GM18498 (cell line): ENCODE results near the gene KRT222.

Source experiments
- ATAC-seq: cut with Tn5 transposase; IDR thresholded peaks from one replicate; pipeline ENCODE4 v1.9.1; 2021; ENCODE audit warnings: mild to moderate bottlenecking, moderate library complexity; ENCODE audit not compliant: unreplicated experiment

KRT222 gene

DNA sequence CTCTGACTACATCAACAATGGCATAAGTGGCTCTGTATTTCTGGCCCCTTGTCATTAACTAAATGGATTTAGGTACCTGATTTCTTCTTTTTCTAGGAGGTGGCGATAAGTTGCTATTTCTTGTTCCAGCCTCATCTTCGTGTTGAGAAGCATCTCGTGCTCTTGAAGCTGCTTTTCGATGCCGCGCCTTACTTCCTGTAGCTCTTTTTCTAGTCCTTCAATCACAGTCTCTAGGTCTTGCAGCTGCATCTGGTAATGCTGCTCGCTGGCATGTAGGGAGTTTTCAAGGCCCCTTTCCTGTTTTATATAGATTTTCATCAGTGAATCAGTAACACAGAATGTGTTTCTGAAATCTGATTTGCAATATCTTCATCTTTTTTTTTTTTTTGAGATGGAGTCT is 5.1 kb downstream of the KRT222 start:
- ATAC-seq = no peak

DNA sequence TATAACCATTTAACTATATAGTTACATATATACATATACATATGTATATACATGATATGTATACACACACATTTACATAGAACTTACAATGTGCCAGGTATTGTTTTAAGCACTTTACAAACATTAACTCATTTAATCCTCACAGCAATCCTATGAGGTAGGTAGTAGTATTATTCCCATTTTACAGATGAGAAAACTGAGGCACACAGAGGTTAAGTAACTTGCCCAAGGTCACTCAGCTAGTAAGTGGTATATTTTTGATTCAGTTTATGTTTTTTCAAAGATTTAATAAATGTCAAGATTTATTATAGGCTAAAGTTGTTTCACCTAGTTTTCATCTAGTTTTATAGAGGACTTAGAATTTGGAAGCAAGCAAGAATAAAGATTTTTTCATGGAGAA is 6.6 kb downstream of the KRT222 start:
- ATAC-seq = no peak

- no peak for ATAC-seq
These were observed 13.0 kb downstream of the KRT222 start for GRCh38 chr17:40651939-40652338.

DNA sequence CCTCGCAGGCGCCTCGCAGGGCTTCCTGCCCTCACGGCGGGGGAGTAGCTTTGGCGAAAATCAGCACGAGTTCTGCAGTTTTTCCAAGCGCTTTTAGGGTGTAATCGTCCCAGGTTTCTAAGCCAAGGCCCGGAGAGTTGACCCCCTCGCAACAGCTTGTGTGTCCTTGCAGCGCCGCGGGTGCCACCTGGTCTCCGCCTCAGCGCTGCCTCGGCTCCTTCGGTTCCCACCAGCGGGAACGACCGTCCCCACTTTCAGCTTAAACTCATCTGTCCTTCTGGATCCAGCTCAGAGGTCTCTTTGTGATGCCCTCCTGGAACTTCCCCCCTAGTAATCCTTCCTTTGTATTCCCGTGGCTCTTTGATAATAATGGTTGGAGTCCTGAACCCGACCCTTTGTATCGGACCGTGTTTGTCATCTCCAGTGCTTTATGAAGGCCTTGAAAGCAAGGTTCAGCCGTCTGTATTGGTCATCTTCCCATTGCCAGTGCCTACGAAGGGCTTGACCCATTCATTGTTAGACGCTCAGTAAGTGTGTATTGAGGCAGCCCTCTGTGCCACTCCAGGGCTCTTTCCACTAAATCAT is 16.5 kb downstream of the KRT222 start:
- peak; percentile 27 for ATAC-seq

DNA sequence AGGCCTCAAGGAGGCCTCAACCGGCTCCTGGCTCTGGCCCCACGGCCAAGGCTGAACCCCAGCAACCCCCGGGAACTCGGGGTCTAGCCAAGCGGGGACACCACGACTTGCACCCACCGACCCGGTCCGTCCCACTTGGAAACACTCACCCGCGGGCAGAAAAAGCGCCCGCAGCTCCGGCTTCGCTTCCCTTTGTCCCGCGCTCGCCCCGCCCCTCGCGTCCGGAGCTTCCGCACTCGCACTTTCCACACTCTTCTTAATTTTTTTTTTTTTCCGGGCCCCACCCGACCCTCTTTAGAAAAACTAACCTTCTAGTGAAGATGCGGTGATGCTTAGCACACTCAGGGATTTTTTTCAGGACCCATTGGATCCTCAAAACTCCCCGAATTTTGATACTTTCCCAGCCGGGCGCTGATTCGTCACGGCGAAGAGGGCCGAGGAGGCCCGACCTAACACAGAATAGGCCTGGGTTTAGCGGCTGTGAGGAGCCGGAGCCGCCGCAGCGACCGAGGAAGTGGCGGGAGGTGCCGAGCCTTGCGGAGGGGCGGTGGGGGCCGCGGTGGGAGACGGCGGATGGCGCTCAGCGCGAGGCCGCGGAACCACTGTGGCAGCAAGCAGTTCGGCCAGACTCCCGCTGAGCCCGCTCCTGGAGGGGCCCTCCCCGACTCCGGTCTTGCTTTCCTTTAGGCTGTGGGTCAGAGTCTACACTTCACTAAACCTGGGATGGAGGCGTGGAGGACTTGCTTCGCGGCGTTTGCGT is 17.2 kb downstream of the KRT222 start, which contains the start of gene SMARCE1:
SMARCE1 (minus strand) TSS at position 195 of the 760 bp plus-strand sequence. CDS start 2,016 bp downstream, outside the sequence.
- ATAC-seq = peak; percentile 75

- ATAC-seq = peak; percentile 27
These were observed 18.0 kb downstream of the KRT222 start for GRCh38 chr17:40646791-40647623.

- no peak for ATAC-seq
These were observed 19.0 kb downstream of the KRT222 start for GRCh38 chr17:40645943-40646342.

DNA sequence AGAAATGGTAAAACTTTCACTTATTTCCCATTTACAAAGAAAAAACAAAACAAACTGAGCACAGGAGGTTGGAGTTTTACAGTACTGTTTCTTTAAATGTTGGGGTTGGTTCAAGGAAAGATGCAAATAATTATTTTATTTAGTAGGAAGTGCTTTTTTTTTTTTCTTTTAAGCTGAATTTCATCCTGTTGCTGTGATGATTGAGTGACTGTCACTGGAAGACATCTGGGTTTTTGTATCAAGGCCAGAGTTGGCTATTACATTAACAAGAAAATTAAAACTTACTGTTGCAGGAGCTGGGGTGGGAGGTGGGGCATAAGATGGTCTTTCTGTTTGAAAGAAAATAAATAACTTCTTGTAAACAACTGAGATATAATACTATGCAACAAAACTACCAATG is 19.7 kb downstream of the KRT222 start:
- ATAC-seq = no peak

GRCh38 chr17:40637931-40638330 is 27.0 kb downstream of the KRT222 start:
- ATAC-seq = no peak

GRCh38 chr17:40633871-40634270 is 31.1 kb downstream of the KRT222 start:
- no peak for ATAC-seq

DNA sequence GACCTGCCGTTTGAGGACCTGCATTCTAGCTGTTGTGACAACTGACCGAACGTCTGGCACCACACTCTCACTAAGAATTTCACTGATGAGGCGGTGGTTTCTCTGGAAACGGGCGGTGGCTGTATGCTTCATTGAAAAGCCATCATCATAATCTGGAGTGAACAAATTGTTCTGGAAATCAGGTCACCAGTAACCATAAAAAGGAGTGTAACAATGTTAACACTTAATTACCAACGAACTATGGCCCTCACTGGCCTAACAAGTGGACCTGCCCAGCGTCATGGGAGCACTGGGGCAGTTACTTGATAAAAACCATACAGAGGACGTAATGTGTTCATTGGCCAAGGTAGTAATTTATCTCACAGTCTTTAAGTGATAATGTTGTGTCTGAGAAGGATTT is 32.8 kb downstream of the KRT222 start:
- ATAC-seq = no peak

DNA sequence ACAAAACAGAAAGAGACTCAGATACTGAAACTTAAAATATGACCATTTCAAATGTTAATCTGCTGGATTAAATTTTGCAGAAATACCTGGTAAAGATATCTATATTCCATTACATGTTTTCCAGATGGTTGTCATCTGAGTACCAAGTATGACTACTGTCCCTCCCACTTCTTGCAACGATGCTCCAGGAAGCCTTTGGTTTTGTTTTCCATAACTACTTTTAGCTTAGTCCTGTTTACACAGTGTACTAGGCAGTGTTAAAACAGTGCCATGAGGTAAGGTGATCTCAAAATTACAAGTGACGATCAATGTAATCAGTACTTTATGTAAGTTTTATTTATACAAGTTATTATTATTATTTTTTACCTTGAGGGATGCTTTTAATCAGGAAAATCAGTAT is 35.1 kb downstream of the KRT222 start:
- ATAC-seq = no peak

GRCh38 chr17:40625311-40625710 is 39.7 kb downstream of the KRT222 start:
- no peak for ATAC-seq

GRCh38 chr17:40623419-40624210 is 41.4 kb downstream of the KRT222 start:
- no peak for ATAC-seq

DNA sequence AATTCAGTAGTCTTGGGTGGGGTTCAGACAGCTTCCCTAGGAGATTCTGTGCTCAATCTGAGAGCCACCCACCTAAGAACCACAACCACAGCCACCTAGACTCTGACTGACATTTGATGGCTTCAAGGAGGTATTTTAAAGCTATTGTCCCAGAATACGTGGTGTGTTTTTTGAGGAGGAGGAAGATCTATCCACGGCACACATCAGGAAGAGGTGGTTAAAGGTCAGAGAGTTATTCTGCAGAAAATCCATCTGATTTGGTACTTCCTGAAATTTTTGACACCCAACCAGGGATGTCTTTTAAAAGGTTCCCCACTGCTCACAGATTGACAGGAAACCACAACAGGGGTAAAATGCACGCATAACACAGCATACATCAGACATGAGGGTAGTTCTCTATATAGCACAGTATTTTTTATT is 42.5 kb downstream of the KRT222 start:
- ATAC-seq = no peak

DNA sequence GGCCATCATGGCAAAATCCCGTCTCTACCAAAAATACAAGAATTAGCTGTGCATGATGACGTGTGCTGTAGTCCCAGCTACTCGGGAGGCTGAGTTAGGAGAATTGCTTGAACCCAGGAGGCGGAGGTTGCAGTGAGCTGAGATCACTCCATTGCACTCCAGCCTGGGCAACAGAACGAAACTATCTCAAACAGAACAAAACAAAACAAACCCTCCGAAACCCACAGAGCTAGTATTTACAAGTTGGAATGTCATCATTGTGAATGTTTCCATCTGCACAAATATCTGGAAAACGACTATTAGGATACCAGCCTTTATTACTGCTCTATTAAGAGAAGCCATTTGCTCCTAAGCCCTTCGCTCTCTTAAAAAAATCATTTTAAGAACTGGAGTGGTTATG is 43.4 kb downstream of the KRT222 start:
- ATAC-seq = no peak

DNA sequence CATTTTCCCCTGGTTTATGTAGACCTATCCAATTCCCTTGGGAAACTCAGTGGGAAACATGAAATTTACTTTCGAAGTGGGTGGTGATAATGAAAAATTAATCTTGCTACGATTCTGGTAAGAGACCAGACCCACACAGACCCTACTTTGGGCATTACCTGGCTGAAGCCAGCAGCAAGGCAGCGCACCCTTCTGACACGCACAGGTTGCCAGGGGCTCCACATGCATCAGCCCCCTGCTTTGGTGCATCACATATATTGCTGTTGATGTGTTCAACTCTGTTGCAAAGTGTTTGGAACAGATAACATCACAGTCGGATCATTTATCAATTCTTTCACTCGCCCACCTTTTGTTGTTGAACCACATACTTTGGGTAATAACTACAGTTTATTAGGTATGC is 44.0 kb downstream of the KRT222 start:
- no peak for ATAC-seq

- ATAC-seq = no peak
These were observed 46.0 kb downstream of the KRT222 start for GRCh38 chr17:40618754-40619625.

DNA sequence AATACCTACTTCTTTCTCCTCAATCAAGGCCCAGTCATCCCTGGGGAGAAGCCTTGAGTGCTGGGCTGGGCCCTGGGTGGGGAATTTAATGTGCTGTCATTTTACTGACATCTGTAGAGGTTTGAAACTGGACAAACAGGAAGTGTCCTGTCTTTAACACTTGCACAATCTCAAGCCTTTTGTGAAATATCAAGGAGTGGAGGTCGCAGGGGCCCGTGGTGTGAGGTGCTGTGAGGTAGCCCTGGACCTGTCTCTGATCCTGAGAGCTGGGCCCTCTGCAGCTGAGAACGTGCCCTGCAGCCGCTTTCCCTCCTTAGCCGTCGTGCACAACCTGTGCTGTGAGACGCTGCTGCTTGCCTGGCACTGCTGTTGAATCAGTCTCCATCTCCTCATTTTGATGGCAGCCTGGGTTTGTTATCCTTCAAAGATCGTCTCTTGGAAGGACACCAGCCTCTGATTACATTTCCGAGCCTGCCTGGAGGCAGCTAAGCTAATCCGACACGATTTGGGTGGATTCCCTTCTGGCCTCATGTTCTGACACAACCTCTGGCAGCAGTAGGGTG is 47.2 kb downstream of the KRT222 start:
- ATAC-seq = no peak

GRCh38 chr17:40616592-40616991 is 48.4 kb downstream of the KRT222 start:
- ATAC-seq = no peak
